HCT116 (cell line): Measurements from ENCODE around the gene GOLGA6A. TPM values are rescaled to one million over a fixed set of nuclear protein-coding genes. Genes with fewer than 3 reads are reported as not detected.
"Not testable (repeated sequence)": the region's sequence is repeated elsewhere in the genome, so short reads cannot be mapped to it uniquely, and the experiment has no call there.

ENCODE experiments used
- ATAC-seq: fragments of 200-7000 bp; cut with Tn5 transposase; 2 replicates; pipeline ENCODE4 v1.9.1; 2020; ENCODE audit warnings: mild to moderate bottlenecking, moderate library complexity
- BruUV-seq: library from RNA; stranded (reverse); fragments of 400-500 nt; replicated peaks from 2 replicates; lab custom pipeline; 2021; lab: Mats Ljungman, UMichigan
- CTCF ChIA-PET: fragments of 300-600 bp; sonication (Branson Sonifier 250); formaldehyde crosslinking; loops from one replicate; lab custom pipeline; 2021; ENCODE audit warnings: antibody characterized with exemption; lab: Charles Lee
- POLR2A ChIA-PET: fragments of 300-600, 350-600 bp; sonication (Branson Sonifier 250); formaldehyde crosslinking; loops from one replicate; lab custom pipeline; 2021; ENCODE audit warnings: antibody characterized with exemption; lab: Charles Lee
- RAD21 ChIA-PET, 2 experiments: fragments of 300-600 bp; sonication (Branson Sonifier 250); formaldehyde crosslinking; loops; one replicate each; lab custom pipeline; 2023; ENCODE audit warnings: low total read pairs in 2 of 2; ENCODE audit not compliant: uncharacterized antibody in 2 of 2, unreplicated experiment in 2 of 2, low non-redundant PET in 1 of 2; lab: Charles Lee
- DNase-seq: peaks from one replicate; pipeline ENCODE4 v3.0.0-alpha.2; 2010; ENCODE audit warnings: low read depth, low spot score
- H2AFZ ChIP-seq: fragments of 200-600 bp; shearing (Covaris generic), sonication (generic); 2 replicates; pipeline ENCODE4 v1.6.1; 2017; ENCODE audit warnings: low read depth, mixed run types, mixed read lengths, antibody characterized with exemption, low read length; ENCODE audit not compliant: poor library complexity, severe bottlenecking
- H3K27ac ChIP-seq: 2 replicates; pipeline ENCODE4 v1.5.1; 2012; ENCODE audit warnings: low read depth, low read length
- H3K27me3 ChIP-seq: fragments of 200-600 bp; sonication (generic); 2 replicates; pipeline ENCODE4 v1.6.1; 2016; ENCODE audit warnings: mixed run types, low read length, mixed read lengths; ENCODE audit not compliant: insufficient read depth
- H3K36me3 ChIP-seq, 2 experiments: fragments of 200-500 bp in 1 of 2; fragments of 200-600 bp in 1 of 2; sonication (Bioruptor generic) in 1 of 2; sonication (generic) in 1 of 2; 2 replicates each; pipeline versions ENCODE4 v1.5.1 to v1.6.1; 2014 to 2016; ENCODE audit warnings: low read length in 2 of 2, inconsistent platforms in 1 of 2, mixed read lengths in 1 of 2, mixed run types in 1 of 2; ENCODE audit not compliant: insufficient read depth in 2 of 2, control insufficient read depth in 1 of 2
- H3K4me1 ChIP-seq, 2 experiments: fragments of 200-600 bp in 1 of 2; sonication (generic) in 1 of 2; 2 replicates each; pipeline versions ENCODE4 v1.5.1 to v1.6.1; 2012 to 2017; ENCODE audit warnings: low read length in 2 of 2, inconsistent platforms in 1 of 2, mild to moderate bottlenecking in 1 of 2, mixed read lengths in 1 of 2, mixed run types in 1 of 2, moderate library complexity in 1 of 2; ENCODE audit not compliant: insufficient read depth in 2 of 2, control insufficient read depth in 1 of 2
- H3K4me2 ChIP-seq: fragments of 200-600 bp; sonication (generic); 2 replicates; pipeline ENCODE4 v1.6.1; 2017; ENCODE audit warnings: mixed run types, low read length, mixed read lengths
- H3K4me3 ChIP-seq, 2 experiments: fragments of 200-600 bp in 1 of 2; sonication (generic) in 1 of 2; replicated peaks in 1 of 2; 2 replicates each; pipeline ENCODE4 v1.5.1; 2011 to 2016; ENCODE audit warnings: low read length in 2 of 2, control low read depth in 1 of 2, low read depth in 1 of 2, mild to moderate bottlenecking in 1 of 2, mixed read lengths in 1 of 2, mixed run types in 1 of 2
- H3K79me2 ChIP-seq: fragments of 200-600 bp; sonication (generic); 2 replicates; pipeline ENCODE4 v1.6.1; 2017; ENCODE audit warnings: mild to moderate bottlenecking, mixed run types, low read length, moderate library complexity, mixed read lengths; ENCODE audit not compliant: insufficient read depth
- H3K9ac ChIP-seq: fragments of 200-600 bp; sonication (generic); 2 replicates; pipeline ENCODE4 v1.6.1; 2016; ENCODE audit warnings: low read length, mixed read lengths
- H3K9me2 ChIP-seq: fragments of 200-600 bp; sonication (generic), shearing (Covaris generic); 2 replicates; pipeline ENCODE4 v1.6.1; 2017; ENCODE audit warnings: mixed run types, mild to moderate bottlenecking, moderate library complexity; ENCODE audit not compliant: insufficient read depth
- H3K9me3 ChIP-seq, 2 experiments: fragments of 200-500 bp in 1 of 2; fragments of 200-600 bp in 1 of 2; sonication (Bioruptor generic) in 1 of 2; sonication (generic) in 1 of 2; 2 replicates each; pipeline ENCODE4 v1.6.1; 2014 to 2017; ENCODE audit warnings: low read length in 2 of 2, mixed read lengths in 2 of 2, inconsistent platforms in 1 of 2, low read depth in 1 of 2, mild to moderate bottlenecking in 1 of 2, mixed run types in 1 of 2, moderate library complexity in 1 of 2; ENCODE audit not compliant: control insufficient read depth in 1 of 2, insufficient read depth in 1 of 2
- H4K20me1 ChIP-seq: fragments of 200-600 bp; sonication (generic), shearing (Covaris generic); 2 replicates; pipeline ENCODE4 v1.6.1; 2017; ENCODE audit warnings: mixed run types, mild to moderate bottlenecking, moderate library complexity; ENCODE audit not compliant: insufficient read depth
- ELF1 ChIP-seq: IDR thresholded peaks from 2 replicates; pipeline ENCODE4 v1.6.1; 2012; ENCODE audit warnings: low read depth, borderline replicate concordance
- POLR2AphosphoS5 ChIP-seq: IDR thresholded peaks from 2 replicates; pipeline ENCODE4 v1.6.1; 2011; ENCODE audit warnings: mild to moderate bottlenecking, low read depth, low read length, moderate library complexity
- SIN3A ChIP-seq: IDR thresholded peaks from 2 replicates; pipeline ENCODE4 v1.6.1; 2012; ENCODE audit warnings: low read depth
- YY1 ChIP-seq: IDR thresholded peaks from 2 replicates; pipeline ENCODE4 v1.6.1; 2011; ENCODE audit warnings: low read length, low read depth, moderate library complexity, mild to moderate bottlenecking; ENCODE audit not compliant: insufficient replicate concordance; ENCODE audit errors: extremely low read depth
- ZFX ChIP-seq: fragments of 450-650 bp; IDR thresholded peaks from 2 replicates; pipeline ENCODE4 v1.6.1; 2017
- intact Hi-C: fragments of 100-400 bp; cut with micrococcal nuclease; formaldehyde crosslinking; loops from 2 replicates; pipeline ENCODE4 v1.10.0; 2022
- total RNA-seq: library from RNA; stranded (reverse); gene quantifications from one replicate; pipeline ENCODE4 v1.2.1, GENCODE V29; 2021; ENCODE audit not compliant: unreplicated experiment
- TF ChIP-seq, protein P1 (sequence below): IDR thresholded peaks from 2 replicates; pipeline ENCODE4 v1.6.1; 2011; ENCODE audit warnings: mild to moderate bottlenecking, low read length, moderate library complexity; ENCODE audit not compliant: insufficient replicate concordance; ENCODE audit errors: extremely low read depth
- TF ChIP-seq, protein P2 (sequence below): IDR thresholded peaks from 2 replicates; pipeline ENCODE4 v1.6.1; 2012

GOLGA6A gene
- total RNA-seq, 1 experiment from 2014 or later: 0.39 TPM

DNA sequence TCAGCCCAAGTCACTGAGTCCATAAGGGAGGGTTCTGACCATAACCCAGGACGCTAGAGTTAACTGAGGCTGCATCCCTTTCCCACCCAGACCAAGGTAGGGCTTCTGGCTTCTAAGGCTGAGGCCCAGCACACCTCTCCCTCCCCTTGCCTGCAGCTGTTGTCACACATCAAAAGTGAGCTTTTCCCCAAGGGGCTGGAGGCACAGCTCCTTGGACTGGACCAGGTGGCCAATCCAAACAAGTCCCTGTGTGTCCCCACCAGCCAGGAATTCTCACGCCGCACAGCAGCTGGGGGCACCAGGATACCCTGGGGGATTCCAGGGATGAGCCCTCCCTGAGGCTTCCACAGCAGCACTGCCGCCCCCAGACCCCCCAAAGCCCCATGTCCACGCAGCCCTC is 25.8 kb upstream of the GOLGA6A start (continued):
- TF ChIP-seq, protein P1, sequence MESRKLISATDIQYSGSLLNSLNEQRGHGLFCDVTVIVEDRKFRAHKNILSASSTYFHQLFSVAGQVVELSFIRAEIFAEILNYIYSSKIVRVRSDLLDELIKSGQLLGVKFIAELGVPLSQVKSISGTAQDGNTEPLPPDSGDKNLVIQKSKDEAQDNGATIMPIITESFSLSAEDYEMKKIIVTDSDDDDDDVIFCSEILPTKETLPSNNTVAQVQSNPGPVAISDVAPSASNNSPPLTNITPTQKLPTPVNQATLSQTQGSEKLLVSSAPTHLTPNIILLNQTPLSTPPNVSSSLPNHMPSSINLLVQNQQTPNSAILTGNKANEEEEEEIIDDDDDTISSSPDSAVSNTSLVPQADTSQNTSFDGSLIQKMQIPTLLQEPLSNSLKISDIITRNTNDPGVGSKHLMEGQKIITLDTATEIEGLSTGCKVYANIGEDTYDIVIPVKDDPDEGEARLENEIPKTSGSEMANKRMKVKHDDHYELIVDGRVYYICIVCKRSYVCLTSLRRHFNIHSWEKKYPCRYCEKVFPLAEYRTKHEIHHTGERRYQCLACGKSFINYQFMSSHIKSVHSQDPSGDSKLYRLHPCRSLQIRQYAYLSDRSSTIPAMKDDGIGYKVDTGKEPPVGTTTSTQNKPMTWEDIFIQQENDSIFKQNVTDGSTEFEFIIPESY: no peak
- TF ChIP-seq POLR2AphosphoS5 (no peak), YY1 (no peak)

DNA sequence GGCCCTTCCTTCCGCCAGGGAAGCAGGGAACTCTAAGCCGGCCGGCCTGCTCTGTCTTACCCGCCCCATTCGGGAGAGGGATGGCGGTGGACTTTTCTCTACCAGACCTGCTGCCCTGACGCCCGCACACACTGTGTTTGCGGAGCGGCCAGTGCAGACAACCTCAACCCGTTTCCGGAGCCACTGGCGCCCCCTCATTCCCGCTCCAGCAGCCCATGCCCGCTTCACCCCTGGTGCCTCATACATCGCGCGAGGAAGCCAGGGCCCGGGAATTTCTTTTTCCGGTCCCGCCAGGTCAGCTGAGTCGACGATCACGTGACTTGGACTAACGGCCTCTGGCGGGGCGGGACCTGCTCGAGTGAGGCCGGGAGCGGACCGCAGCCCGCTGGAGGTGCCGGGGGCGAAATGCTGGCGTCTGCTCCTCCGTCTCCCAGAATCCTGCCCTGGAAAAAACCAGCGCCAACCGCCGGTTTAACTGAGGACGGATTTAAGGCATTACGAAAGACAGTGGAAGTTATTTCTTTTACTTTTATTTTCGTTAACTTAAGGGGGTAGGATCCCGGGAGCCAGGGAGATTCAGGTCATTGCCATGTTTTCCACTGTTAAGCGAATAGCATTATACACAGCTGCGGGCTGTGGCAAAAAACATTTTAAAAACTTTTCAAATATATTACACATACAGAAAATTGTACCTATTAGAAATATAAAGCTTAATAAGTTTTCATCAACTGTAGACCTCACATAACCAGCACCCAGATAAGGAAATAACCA is 17.8 kb upstream of the GOLGA6A start:
- not testable (repeated sequence) for H2AFZ ChIP-seq, H3K9me3 ChIP-seq, H3K9me2 ChIP-seq
- TF ChIP-seq ELF1 (peak; percentile 63), SIN3A (peak; percentile 76), ZFX (peak; percentile 52)
- TF ChIP-seq, protein P1: peak; percentile 83
- TF ChIP-seq, protein P2, sequence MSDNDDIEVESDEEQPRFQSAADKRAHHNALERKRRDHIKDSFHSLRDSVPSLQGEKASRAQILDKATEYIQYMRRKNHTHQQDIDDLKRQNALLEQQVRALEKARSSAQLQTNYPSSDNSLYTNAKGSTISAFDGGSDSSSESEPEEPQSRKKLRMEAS: peak; percentile 62
- TF ChIP-seq, all 23 proteins: peak for 5; not testable (repeated sequence) for 18
- H3K79me2 ChIP-seq, H3K27ac ChIP-seq, CTCF ChIA-PET, intact Hi-C loops, RAD21 ChIA-PET, H3K27me3 ChIP-seq, H4K20me1 ChIP-seq, H3K4me1 ChIP-seq, H3K36me3 ChIP-seq, POLR2A ChIA-PET: not testable (repeated sequence)
- BruUV-seq: TSS peak; percentile 98
- peak; percentile 71 for DNase-seq
- ATAC-seq: peak; percentile 98
- Histone ChIP-seq H3K4me2 (peak overlapping the region; percentile 64), H3K4me3 (peak overlapping the region; percentile 38 to 44), H3K9ac (peak overlapping the region; percentile 43; the same call in 1 of the 2 replicates)

- H3K27me3 ChIP-seq, intact Hi-C loops, H3K9ac ChIP-seq, H3K4me1 ChIP-seq, POLR2A ChIA-PET, H3K4me3 ChIP-seq, DNase-seq, H3K9me2 ChIP-seq, H4K20me1 ChIP-seq, H3K79me2 ChIP-seq, H2AFZ ChIP-seq, RAD21 ChIA-PET, CTCF ChIA-PET, H3K27ac ChIP-seq, BruUV-seq, H3K9me3 ChIP-seq, H3K36me3 ChIP-seq, ATAC-seq, H3K4me2 ChIP-seq: not testable (repeated sequence)
Measured at GRCh38 chr15:74096753-74097474, 14.6 kb upstream of the GOLGA6A start.
